ENCODE results near the gene NUP210. TPM values are rescaled to one million over a fixed set of nuclear protein-coding genes. Genes with fewer than 3 reads are reported as not detected.

NUP210 gene
- total RNA-seq, 1 experiment from 2014 or later = 64.0 TPM

GRCh38 chr3:13292375-13292774 lies 127.7 kb downstream of the NUP210 start:
- H3K4me3 ChIP-seq (ENCODE audit: low read length) = no peak overlapping the region
- ChIA-PET CTCF (no interaction called here), POLR2A (ENCODE audit: unreplicated experiment) (no interaction called here)
- ATAC-seq = no peak
- TF ChIP-seq EZH2phosphoT487 (IDR thresholded peaks at IDR 0.05; ENCODE audit: borderline replicate concordance, low read length) (no peak), EZH2 (IDR thresholded peaks at IDR 0.05; ENCODE audit: low read length, unreplicated experiment) (no peak)
- TF ChIP-seq, protein P1, sequence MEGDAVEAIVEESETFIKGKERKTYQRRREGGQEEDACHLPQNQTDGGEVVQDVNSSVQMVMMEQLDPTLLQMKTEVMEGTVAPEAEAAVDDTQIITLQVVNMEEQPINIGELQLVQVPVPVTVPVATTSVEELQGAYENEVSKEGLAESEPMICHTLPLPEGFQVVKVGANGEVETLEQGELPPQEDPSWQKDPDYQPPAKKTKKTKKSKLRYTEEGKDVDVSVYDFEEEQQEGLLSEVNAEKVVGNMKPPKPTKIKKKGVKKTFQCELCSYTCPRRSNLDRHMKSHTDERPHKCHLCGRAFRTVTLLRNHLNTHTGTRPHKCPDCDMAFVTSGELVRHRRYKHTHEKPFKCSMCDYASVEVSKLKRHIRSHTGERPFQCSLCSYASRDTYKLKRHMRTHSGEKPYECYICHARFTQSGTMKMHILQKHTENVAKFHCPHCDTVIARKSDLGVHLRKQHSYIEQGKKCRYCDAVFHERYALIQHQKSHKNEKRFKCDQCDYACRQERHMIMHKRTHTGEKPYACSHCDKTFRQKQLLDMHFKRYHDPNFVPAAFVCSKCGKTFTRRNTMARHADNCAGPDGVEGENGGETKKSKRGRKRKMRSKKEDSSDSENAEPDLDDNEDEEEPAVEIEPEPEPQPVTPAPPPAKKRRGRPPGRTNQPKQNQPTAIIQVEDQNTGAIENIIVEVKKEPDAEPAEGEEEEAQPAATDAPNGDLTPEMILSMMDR (conservative IDR thresholded peaks at IDR 0.05; ENCODE audit: low read depth, low read length) = no peak
- no TSS peak for BruUV-seq (replicated peaks)
- no peak overlapping the region for H3K9ac ChIP-seq (ENCODE audit: low read length)
- intact Hi-C loops (cut with micrococcal nuclease) = no loop called here
- no peaks in the 10 kb centered on the region for H3K79me2 ChIP-seq (ENCODE audit: low read length)
- no peaks in the 10 kb centered on the region for H3K36me3 ChIP-seq (ENCODE audit: low read depth, low read length)
- no peak overlapping the region for H3K4me2 ChIP-seq (ENCODE audit: low read length)
- H3F3A ChIP-seq (ENCODE audit: low read length, unreplicated experiment) = no peaks in the 10 kb centered on the region
- H3K27me3 ChIP-seq (ENCODE audit: low read length) = no peaks in the 10 kb centered on the region
- H2AFZ ChIP-seq (ENCODE audit: low read length) = no peak overlapping the region
- H3K9me2 ChIP-seq (replicated peaks; ENCODE audit: low read length) = no peaks in the 10 kb centered on the region
- no peaks in the 10 kb centered on the region for H4K20me1 ChIP-seq (ENCODE audit: low read length)
- no peaks in the 10 kb centered on the region for H3K9me3 ChIP-seq (ENCODE audit: low read length)
- no peak overlapping the region for H3K27ac ChIP-seq (ENCODE audit: low read length)
- no peak for DNase-seq
- H3K4me1 ChIP-seq (ENCODE audit: insufficient read depth, low read length) = no peaks in the 10 kb centered on the region

- no peak overlapping the region for H3K4me3 ChIP-seq (ENCODE audit: low read length)
- no peaks in the 10 kb centered on the region for H3K36me3 ChIP-seq (ENCODE audit: low read depth, low read length)
- TF ChIP-seq EZH2phosphoT487 (IDR thresholded peaks at IDR 0.05; ENCODE audit: borderline replicate concordance, low read length) (no peak), EZH2 (IDR thresholded peaks at IDR 0.05; ENCODE audit: low read length, unreplicated experiment) (no peak)
- no peaks in the 10 kb centered on the region for H3K9me3 ChIP-seq (ENCODE audit: low read length)
- H3K27me3 ChIP-seq (ENCODE audit: low read length) = no peaks in the 10 kb centered on the region
- DNase-seq = no peak
- no peak overlapping the region for H2AFZ ChIP-seq (ENCODE audit: low read length)
- no peak for ATAC-seq
- no peaks in the 10 kb centered on the region for H3F3A ChIP-seq (ENCODE audit: low read length, unreplicated experiment)
- no peaks in the 10 kb centered on the region for H4K20me1 ChIP-seq (ENCODE audit: low read length)
- no TSS peak for BruUV-seq (replicated peaks)
- POLR2A ChIA-PET (ENCODE audit: unreplicated experiment) = interaction anchor here (0.6 kb wide), 1 partner anchor 289 kb away, joined by 3 read pairs; no protein-coding TSS in a partner anchor
- no peak overlapping the region for H3K9ac ChIP-seq (ENCODE audit: low read length)
- no peaks in the 10 kb centered on the region for H3K79me2 ChIP-seq (ENCODE audit: low read length)
- no peak overlapping the region for H3K4me2 ChIP-seq (ENCODE audit: low read length)
- H3K9me2 ChIP-seq (replicated peaks; ENCODE audit: low read length) = no peaks in the 10 kb centered on the region
- intact Hi-C loops (cut with micrococcal nuclease) = no loop called here
- CTCF ChIA-PET = no interaction called here
- H3K27ac ChIP-seq (ENCODE audit: low read length) = no peak overlapping the region
- no peaks in the 10 kb centered on the region for H3K4me1 ChIP-seq (ENCODE audit: insufficient read depth, low read length)
Measured at GRCh38 chr3:13290941-13291340, 129.2 kb downstream of the NUP210 start.

DNA sequence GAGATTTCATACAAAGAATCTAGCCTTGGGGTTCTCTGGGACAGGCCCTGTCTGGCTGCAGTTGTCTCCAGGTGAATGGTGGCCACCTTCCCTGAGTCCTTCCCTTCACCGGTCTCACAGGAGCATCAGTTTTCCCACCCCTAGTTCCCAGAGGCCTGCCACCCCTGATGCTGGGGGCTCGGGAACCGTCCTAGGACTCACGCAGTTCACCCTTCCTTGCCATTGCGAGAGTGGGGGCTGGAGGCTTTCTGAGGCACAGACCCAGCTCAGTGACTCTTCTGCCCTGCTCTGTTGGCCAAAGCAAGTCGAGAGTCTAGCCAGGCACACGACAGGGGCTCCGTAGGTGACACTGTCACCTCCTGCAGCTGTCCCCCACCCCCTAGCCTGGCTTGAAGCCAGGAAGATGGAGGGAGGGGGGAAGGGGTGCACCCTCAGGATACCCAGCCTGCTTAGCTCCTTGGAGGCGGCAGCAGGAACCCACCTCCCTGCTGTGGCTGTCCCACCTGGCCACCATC lies 130.3 kb downstream of the NUP210 start:
- POLR2A ChIA-PET (ENCODE audit: unreplicated experiment) = interaction anchor here (0.5 kb wide), 1 partner anchor 72 kb away, joined by 3 read pairs; no protein-coding TSS in a partner anchor

More for the DNA sequence above, 130.3 kb downstream of the NUP210 start:
- Histone ChIP-seq H3K27me3 (ENCODE audit: low read length) (no peaks in the 10 kb centered on the region), H2AFZ (ENCODE audit: low read length) (no peak overlapping the region), H3K9me3 (ENCODE audit: low read length) (no peaks in the 10 kb centered on the region), H3K4me1 (ENCODE audit: insufficient read depth, low read length) (no peaks in the 10 kb centered on the region), H3F3A (ENCODE audit: low read length, unreplicated experiment) (no peaks in the 10 kb centered on the region), H3K4me2 (ENCODE audit: low read length) (no peak overlapping the region), H3K36me3 (ENCODE audit: low read depth, low read length) (no peaks in the 10 kb centered on the region), H3K27ac (ENCODE audit: low read length) (no peak overlapping the region), H3K4me3 (ENCODE audit: low read length) (no peak overlapping the region), H3K9ac (ENCODE audit: low read length) (no peak overlapping the region), H3K9me2 (replicated peaks; ENCODE audit: low read length) (no peaks in the 10 kb centered on the region), H3K79me2 (ENCODE audit: low read length) (no peaks in the 10 kb centered on the region), H4K20me1 (ENCODE audit: low read length) (no peaks in the 10 kb centered on the region)
- CTCF ChIA-PET = no interaction called here
- DNase-seq (no peak), ATAC-seq (no peak)
- TF ChIP-seq, protein P1 (conservative IDR thresholded peaks at IDR 0.05; ENCODE audit: low read depth, low read length) = no peak
- TF ChIP-seq EZH2 (IDR thresholded peaks at IDR 0.05; ENCODE audit: low read length, unreplicated experiment) (no peak), EZH2phosphoT487 (IDR thresholded peaks at IDR 0.05; ENCODE audit: borderline replicate concordance, low read length) (no peak)
- intact Hi-C loops (cut with micrococcal nuclease) = no loop called here
- BruUV-seq (replicated peaks) = no TSS peak
